Activated T-cell treated with anti-CD3 and anti-CD28 coated beads, Interleukin-2, amount 50 U/mL, for 4 hours (primary cell): ENCODE data around the gene IGHMBP2. TPM values are rescaled to one million over a fixed set of nuclear protein-coding genes. Genes with fewer than 3 reads are reported as not detected.

ENCODE experiments used
- ATAC-seq, 2 donors: fragments of 200-7000 bp; cut with Tn5 transposase; one replicate each; pipeline ENCODE4 v1.10.0; 2021
- DNase-seq: peaks from one replicate; pipeline ENCODE4 v3.0.0-alpha.2; 2020
- H3K27me3 Mint-ChIP-seq: one replicate; pipeline ENCODE4 v1.8.0; 2021; ENCODE audit warnings: low read depth, mixed read lengths
- H3K36me3 Mint-ChIP-seq: one replicate; pipeline ENCODE4 v1.8.0; 2022; ENCODE audit warnings: mixed read lengths; ENCODE audit not compliant: insufficient read depth
- H3K4me1 Mint-ChIP-seq: one replicate; pipeline ENCODE4 v1.8.0; 2021; ENCODE audit warnings: low read depth, mixed read lengths
- H3K4me3 Mint-ChIP-seq: one replicate; pipeline ENCODE4 v1.8.0; 2021; ENCODE audit warnings: mild to moderate bottlenecking, moderate library complexity, mixed read lengths
- H3K9me3 Mint-ChIP-seq: one replicate; pipeline ENCODE4 v1.8.0; 2021; ENCODE audit warnings: mixed read lengths
- total RNA-seq, 3 donors: library from RNA; stranded (reverse); gene quantifications; one replicate each; pipeline ENCODE4 v1.2.1, GENCODE V29; 2021

IGHMBP2 gene
- total RNA-seq, 3 donors from 2014 or later = 26.6 to 34.0 (median 29.6) TPM

DNA sequence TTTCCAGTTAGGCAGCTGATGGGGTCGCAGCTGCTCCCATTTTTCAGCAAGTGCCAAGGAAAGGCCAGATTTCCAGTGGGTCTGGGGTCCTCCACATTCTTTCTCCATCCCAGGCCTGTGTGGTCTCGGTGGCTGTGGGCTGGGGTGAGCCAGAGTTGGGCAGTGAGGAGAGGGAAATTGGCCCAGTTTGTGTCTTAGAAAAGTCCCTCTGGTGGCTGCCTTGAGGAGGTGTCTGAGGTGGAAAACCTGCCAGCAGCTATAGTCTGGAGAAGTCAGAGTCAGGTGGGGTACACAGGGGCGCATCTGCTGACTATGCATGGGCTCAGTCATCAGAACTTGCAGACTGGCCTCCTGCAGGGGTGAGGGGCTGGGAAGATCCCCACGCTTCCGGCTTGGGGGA is 46.6 kb downstream of the IGHMBP2 start:
- Mint-ChIP-seq H3K9me3 (no peaks in the 10 kb centered on the region), H3K4me3 (no peak overlapping the region), H3K36me3 (no peaks in the 10 kb centered on the region), H3K4me1 (peaks cover 6% of the 10 kb centered on the region), H3K27me3 (no peaks in the 10 kb centered on the region)
- ATAC-seq (no peak), DNase-seq (no peak)

DNA sequence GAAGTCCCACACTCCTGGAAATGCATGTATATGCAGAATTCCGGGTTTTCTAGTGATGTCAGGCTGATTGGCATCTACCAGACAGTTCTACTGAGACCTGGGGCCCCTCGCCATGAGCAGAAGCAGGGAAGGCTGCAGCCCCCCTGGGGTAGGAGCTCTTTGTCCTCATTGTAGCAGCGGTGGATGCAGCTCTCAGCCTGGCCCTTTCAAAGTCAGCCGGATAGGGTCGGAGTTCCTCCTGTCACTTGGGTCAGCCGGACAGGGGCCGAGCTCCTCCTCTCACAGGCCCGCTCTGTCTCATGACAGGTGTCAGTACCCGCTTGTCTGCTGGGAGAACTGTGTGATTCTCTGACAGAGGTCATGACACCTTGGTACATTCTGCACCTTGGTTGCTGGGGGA is 47.1 kb downstream of the IGHMBP2 start:
- Mint-ChIP-seq H3K27me3 (no peaks in the 10 kb centered on the region), H3K4me1 (peaks cover 7% of the 10 kb centered on the region), H3K9me3 (no peaks in the 10 kb centered on the region), H3K36me3 (no peaks in the 10 kb centered on the region), H3K4me3 (no peak overlapping the region)
- ATAC-seq (no peak), DNase-seq (no peak)

- H3K27me3 Mint-ChIP-seq = peaks cover 3% of the 10 kb centered on the region
- no peaks in the 10 kb centered on the region for H3K9me3 Mint-ChIP-seq
- DNase-seq (no peak), ATAC-seq (no peak)
- peaks cover 6% of the 10 kb centered on the region for H3K4me1 Mint-ChIP-seq
- no peak overlapping the region for H3K4me3 Mint-ChIP-seq
- H3K36me3 Mint-ChIP-seq = no peaks in the 10 kb centered on the region
Measured at GRCh38 chr11:68954836-68955606, 51.3 kb downstream of the IGHMBP2 start.

- DNase-seq (no peak), ATAC-seq (no peak)
- H3K36me3 Mint-ChIP-seq = no peaks in the 10 kb centered on the region
- H3K4me3 Mint-ChIP-seq = no peak overlapping the region
- no peaks in the 10 kb centered on the region for H3K9me3 Mint-ChIP-seq
- peaks cover 6% of the 10 kb centered on the region for H3K4me1 Mint-ChIP-seq
- H3K27me3 Mint-ChIP-seq = peaks cover 3% of the 10 kb centered on the region
Measured at GRCh38 chr11:68955607-68955958, 51.9 kb downstream of the IGHMBP2 start.

DNA sequence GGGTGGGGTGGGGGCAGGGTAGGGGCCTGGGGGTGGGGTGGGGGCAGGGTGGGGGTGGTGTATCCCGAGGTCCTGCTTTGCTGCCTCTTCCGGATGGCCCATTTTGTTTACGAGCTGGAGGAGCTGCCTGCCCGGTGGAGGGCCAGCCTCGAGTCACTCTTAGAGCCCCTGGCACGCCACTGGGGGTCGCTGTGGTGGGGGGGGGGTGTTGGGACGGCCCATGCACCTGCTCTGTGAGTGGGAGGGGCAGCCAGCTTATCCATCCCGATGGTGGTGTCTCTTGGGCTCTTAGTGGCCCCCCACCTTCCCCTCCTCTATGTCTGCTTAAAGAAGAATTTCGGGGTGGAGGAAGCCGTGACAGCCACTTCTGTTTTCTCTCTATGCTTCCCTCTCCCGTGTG is 52.5 kb downstream of the IGHMBP2 start:
- ATAC-seq (peak in 1 of 2 donors; percentile 56), DNase-seq (no peak)
- no peak overlapping the region for H3K4me3 Mint-ChIP-seq
- peaks cover 3% of the 10 kb centered on the region for H3K27me3 Mint-ChIP-seq
- peaks cover 6% of the 10 kb centered on the region for H3K4me1 Mint-ChIP-seq
- H3K36me3 Mint-ChIP-seq = no peaks in the 10 kb centered on the region
- no peaks in the 10 kb centered on the region for H3K9me3 Mint-ChIP-seq

DNA sequence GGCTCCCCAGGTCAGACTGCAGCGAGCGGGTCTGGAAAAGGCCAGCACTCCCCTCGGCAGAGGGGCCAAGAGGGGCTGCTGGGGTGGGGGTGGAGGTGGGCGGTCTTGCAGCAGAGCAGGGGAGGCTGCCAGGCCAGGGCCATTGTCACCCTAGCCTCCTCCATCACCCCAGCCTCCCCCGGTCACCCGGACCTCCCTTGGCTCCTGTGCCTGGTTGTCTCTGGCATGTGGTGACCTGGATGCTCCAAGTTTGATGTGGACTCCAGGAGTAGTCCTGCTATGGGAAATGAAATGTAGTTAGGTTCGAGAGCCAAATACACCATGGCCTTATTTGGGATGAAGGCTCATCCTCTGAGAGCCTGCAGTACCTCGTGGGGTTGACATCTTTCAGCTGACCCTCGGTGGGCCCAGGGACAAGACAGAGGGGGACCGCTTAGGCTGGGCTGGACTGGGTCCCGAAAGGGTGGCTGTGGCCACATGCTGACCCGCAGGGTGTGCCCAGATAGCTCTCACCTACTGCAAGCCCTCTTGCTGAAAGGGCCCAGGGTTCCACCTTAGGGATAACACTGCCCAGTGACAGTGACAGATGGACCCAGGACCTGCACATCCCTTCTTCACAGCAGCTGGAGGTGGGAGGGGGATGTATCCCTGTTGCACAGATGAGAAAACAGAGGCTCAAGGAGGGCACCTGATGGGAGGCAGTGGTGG is 53.0 kb downstream of the IGHMBP2 start:
- ATAC-seq = no peak

GRCh38 chr11:68958211-68958610 is 54.5 kb downstream of the IGHMBP2 start:
- no peaks in the 10 kb centered on the region for H3K9me3 Mint-ChIP-seq
- no peak overlapping the region for H3K4me3 Mint-ChIP-seq
- H3K36me3 Mint-ChIP-seq = no peaks in the 10 kb centered on the region
- H3K27me3 Mint-ChIP-seq = peaks cover 3% of the 10 kb centered on the region
- peaks cover 14% of the 10 kb centered on the region for H3K4me1 Mint-ChIP-seq
- no peak for DNase-seq
- no peak for ATAC-seq

More for the DNA sequence above, 53.0 kb downstream of the IGHMBP2 start:
- Mint-ChIP-seq H3K4me1 (peaks cover 6% of the 10 kb centered on the region), H3K27me3 (peaks cover 3% of the 10 kb centered on the region), H3K9me3 (no peaks in the 10 kb centered on the region), H3K36me3 (no peaks in the 10 kb centered on the region), H3K4me3 (no peak overlapping the region)
- DNase-seq = no peak

DNA sequence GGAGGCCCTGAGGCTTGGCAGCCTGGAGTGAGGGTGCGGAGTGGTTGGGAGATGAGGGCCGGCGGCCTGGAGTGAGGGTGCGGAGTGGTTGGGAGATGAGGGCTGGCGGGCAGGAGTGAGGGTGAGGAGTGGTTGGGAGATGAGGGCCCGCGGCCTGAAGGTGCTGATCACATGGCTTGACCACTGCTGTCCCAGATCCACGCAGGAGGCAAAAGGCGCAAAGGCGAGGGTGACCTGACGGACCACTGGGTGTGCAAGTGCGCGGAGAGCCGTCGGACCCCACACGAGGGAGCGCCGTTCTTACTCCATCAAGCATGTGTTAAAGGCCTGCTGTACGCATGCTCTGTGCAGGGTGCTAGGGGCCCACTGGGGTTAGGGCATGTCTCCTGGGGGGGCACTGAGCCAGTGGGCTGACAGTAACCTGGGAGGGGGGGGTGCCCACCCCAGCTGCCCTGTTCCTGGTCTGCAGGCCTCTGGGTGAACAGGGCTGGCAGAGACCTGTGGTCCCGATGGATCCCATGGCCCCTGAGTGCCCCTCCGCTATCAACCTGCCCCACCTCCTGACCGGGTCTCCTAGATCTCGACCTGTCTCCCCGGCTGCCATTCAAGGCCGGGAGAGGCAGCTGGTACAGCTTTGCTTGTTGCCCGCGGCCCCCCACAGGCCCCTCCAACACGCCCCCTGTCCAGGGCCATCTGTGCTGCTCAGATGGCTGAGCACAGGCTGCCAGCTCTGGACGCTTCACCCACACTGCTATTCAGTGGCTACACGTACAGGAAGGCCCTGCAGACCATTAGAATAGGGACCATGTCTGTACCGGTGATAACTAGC is 56.0 kb downstream of the IGHMBP2 start:
- DNase-seq (no peak), ATAC-seq (no peak)
- Mint-ChIP-seq H3K4me3 (no peak overlapping the region), H3K27me3 (peaks cover 3% of the 10 kb centered on the region), H3K36me3 (no peaks in the 10 kb centered on the region), H3K9me3 (no peaks in the 10 kb centered on the region), H3K4me1 (peaks cover 20% of the 10 kb centered on the region)

GRCh38 chr11:68960294-68961071 is 56.8 kb downstream of the IGHMBP2 start:
- no peak for ATAC-seq
- no peak for DNase-seq
- peaks cover 3% of the 10 kb centered on the region for H3K27me3 Mint-ChIP-seq
- H3K4me3 Mint-ChIP-seq = no peak overlapping the region
- H3K36me3 Mint-ChIP-seq = no peaks in the 10 kb centered on the region
- no peaks in the 10 kb centered on the region for H3K9me3 Mint-ChIP-seq
- peaks cover 22% of the 10 kb centered on the region for H3K4me1 Mint-ChIP-seq

DNA sequence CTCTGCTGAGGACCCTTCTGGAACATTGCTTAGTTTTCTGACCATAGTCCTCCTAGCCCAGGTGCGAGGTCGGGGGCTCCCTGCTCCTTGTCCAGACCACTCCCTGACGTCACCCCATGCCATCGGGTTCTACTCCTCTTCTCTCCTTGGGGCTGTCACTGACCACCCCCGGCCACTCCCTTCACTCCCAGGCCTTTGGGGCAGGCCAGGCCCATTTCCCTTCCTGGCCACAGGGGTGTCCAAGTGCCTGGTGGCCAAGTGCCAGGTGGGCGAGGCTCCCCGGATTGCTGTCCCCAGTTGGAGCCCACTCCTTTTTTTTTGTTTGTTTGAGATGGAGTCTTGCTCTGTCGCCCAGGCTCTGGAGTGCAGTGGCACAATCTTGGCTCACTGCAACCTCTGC is 57.6 kb downstream of the IGHMBP2 start:
- Mint-ChIP-seq H3K27me3 (peaks cover 3% of the 10 kb centered on the region), H3K4me1 (peaks cover 29% of the 10 kb centered on the region), H3K4me3 (no peak overlapping the region), H3K9me3 (no peaks in the 10 kb centered on the region), H3K36me3 (no peaks in the 10 kb centered on the region)
- ATAC-seq (no peak), DNase-seq (no peak)

- H3K4me3 Mint-ChIP-seq = peak overlapping the region; percentile 45
- ATAC-seq = peak; percentile 46 to 48
Measured at GRCh38 chr11:68962527-68963250, 59.0 kb downstream of the IGHMBP2 start.

GRCh38 chr11:68963779-68964178 is 60.1 kb downstream of the IGHMBP2 start:
- DNase-seq = no peak
- no peak for ATAC-seq
- Mint-ChIP-seq H3K4me1 (peaks cover 32% of the 10 kb centered on the region), H3K9me3 (no peaks in the 10 kb centered on the region), H3K4me3 (no peak overlapping the region), H3K27me3 (peaks cover 6% of the 10 kb centered on the region), H3K36me3 (no peaks in the 10 kb centered on the region)

More at GRCh38 chr11:68962527-68963250, 59.0 kb downstream of the IGHMBP2 start:
- no peak for DNase-seq
- no peaks in the 10 kb centered on the region for H3K9me3 Mint-ChIP-seq
- H3K27me3 Mint-ChIP-seq = peaks cover 1% of the 10 kb centered on the region
- H3K4me1 Mint-ChIP-seq = peaks cover 31% of the 10 kb centered on the region
- H3K36me3 Mint-ChIP-seq = no peaks in the 10 kb centered on the region
